ENCODE results near the gene HS3ST3B1. TPM values are rescaled to one million over a fixed set of nuclear protein-coding genes. Genes with fewer than 3 reads are reported as not detected.

The HS3ST3B1 gene
- total and polyA plus RNA-seq, 12 donors, result 0.47 to 8.5 (median 3.3) TPM

DNA sequence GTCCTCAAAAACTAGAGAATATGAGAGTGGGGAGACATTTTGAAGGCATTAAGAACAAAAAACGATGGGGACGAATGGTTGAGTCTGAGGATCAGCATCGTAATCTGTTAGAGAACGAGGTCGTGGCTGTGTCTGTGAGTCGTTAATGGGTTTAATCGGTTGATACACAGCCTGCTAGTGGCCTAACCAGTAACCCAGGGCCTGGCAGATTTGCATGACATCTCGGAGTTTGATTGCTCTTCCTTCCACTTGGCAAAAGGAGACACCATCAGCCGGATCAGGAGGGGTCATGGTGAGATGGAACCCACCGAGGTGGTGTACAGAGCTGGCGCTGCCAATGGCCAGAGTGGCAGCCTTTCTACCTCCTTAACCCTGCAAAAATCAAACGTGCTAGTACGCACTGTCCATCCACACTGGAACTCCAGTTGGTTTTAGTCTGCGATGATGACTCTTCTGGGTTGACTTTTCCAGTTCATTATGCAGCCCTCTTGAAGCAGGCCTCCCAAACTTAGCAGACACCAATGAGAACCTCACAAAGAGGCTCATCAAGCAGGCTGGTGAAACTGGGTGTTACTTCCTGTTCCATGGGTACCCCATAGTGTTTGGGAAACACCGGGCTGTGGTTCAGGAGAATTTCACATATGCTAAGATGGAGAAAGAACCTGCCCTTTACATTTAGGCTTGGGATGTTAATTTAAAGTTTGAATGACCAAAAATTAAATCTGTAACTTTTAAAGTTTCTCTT is 4.1 kb downstream of the HS3ST3B1 start:
- WGBS, 4 donors, result 77 to 90% (median 83%) methylated on average over 15 of the region's 15 CpGs
- Histone ChIP-seq H3K27ac (no peak overlapping the region), H3K4me1 (replicated peaks in 1 of 2) (peaks cover 22 to 27% of the 10 kb centered on the region in 2 donors)

DNA sequence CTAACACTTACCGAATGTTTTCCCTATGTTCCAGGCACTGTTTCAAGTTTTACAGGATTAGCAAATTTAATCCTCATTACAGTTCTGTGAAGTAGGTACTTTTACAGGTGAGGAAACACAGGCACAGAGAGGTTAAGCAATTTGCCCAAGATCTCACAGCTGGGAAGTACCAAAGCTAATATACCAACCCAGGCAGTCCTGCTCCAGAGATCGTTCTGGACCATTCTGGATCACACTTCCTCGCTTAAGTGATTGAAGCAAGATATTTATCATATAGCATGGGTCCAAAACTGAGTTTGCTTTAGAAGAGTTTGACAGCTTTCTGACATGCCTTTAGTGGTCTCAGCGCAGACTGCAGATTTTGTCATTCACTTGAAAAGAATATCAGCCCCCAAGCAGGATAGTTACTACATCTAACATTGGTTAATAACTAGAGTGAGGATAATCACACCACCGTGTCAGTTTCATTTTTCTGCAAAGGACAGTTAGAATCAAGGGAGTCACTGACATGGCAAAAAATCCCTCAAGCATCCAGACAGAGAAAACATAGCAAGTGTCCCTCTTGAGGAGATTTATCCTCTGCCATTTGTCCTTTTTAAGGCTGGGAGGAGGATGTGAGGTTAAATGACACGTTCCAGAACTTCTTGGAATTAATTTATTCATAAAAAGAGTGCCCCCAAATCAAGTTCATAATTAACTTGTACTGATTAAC is 5.1 kb downstream of the HS3ST3B1 start:
- WGBS, 4 donors, result 66 to 79% (median 72%) methylated on average over 6 of the region's 6 CpGs
- Histone ChIP-seq H3K9me3 (replicated peaks in 1 of 3) (no peaks in the 10 kb centered on the region), H3K4me3 (no peak overlapping the region), H3K4me1 (replicated peaks in 1 of 2) (peaks cover 26 to 37% of the 10 kb centered on the region in 2 donors), H3K36me3 (replicated peaks in 1 of 2) (no peaks in the 10 kb centered on the region), H3K27ac (no peak overlapping the region), H3K27me3 (no peaks in the 10 kb centered on the region)
- TF ChIP-seq POLR2A (IDR thresholded peaks at IDR 0.05), result no peak
- TF ChIP-seq, protein P1, sequence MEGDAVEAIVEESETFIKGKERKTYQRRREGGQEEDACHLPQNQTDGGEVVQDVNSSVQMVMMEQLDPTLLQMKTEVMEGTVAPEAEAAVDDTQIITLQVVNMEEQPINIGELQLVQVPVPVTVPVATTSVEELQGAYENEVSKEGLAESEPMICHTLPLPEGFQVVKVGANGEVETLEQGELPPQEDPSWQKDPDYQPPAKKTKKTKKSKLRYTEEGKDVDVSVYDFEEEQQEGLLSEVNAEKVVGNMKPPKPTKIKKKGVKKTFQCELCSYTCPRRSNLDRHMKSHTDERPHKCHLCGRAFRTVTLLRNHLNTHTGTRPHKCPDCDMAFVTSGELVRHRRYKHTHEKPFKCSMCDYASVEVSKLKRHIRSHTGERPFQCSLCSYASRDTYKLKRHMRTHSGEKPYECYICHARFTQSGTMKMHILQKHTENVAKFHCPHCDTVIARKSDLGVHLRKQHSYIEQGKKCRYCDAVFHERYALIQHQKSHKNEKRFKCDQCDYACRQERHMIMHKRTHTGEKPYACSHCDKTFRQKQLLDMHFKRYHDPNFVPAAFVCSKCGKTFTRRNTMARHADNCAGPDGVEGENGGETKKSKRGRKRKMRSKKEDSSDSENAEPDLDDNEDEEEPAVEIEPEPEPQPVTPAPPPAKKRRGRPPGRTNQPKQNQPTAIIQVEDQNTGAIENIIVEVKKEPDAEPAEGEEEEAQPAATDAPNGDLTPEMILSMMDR (IDR thresholded peaks at IDR 0.05), result no peak
- DNase-seq, result no peak
- intact Hi-C loops (cut with DNase I), result no loop called here

More for the DNA sequence above, 4.1 kb downstream of the HS3ST3B1 start:
- H3K4me3 ChIP-seq, result no peak overlapping the region
- TF ChIP-seq, protein P1 (IDR thresholded peaks at IDR 0.05), result no peak
- no peak for TF ChIP-seq POLR2A (IDR thresholded peaks at IDR 0.05)
- H3K36me3 ChIP-seq (replicated peaks in 1 of 2), result no peaks in the 10 kb centered on the region
- DNase-seq, result no peak
- intact Hi-C loops (cut with DNase I), result loop anchor here in 1 of 2 donors (5.0 kb wide), 1 partner anchor 708 kb away; no protein-coding TSS in a partner anchor
- no peaks in the 10 kb centered on the region for H3K27me3 ChIP-seq
- H3K9me3 ChIP-seq (replicated peaks in 1 of 3), result no peaks in the 10 kb centered on the region

DNA sequence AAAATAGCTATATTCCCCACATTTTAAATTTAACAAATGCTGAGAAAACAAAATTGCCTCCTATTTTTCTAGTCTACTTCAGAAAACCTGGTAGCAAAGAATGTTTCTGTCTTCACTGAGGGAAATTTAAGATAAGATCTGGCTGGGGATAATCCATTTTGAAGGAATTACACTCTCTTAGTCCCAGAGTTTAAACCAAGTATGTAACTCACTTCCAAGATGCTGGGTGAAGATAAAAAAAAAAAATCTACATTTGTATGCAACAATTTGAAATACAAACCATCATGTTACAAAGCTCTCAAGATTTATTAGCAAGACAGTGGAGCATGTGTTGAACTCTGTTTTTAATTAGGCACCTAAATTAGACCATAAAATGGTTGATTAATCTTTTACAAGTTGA is 5.7 kb downstream of the HS3ST3B1 start:
- H3K27me3 ChIP-seq, result no peaks in the 10 kb centered on the region
- no peaks in the 10 kb centered on the region for H3K9me3 ChIP-seq (replicated peaks in 1 of 3)
- intact Hi-C loops (cut with DNase I), result no loop called here

DNA sequence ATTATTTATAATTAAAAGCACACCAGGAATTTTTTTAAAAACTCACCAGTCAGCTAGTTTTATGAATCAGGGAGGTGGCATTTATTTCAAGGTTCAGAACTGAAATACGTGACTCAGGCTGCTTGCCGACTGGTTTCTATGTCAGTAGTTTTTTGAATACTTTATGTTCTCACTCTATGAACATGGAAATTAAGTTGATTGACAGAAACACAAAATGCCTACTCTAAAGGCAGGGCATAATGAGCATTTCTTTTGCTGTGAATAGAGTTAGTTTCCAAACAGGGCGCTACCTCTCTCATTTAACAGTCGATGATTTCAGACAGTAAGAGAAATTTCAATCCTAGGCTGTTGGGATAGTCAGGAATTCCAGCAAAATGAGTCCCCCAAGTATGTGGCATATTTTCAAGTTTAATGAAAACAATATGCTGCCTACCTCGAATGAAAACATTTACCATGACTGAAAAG is 6.7 kb downstream of the HS3ST3B1 start:
- Histone ChIP-seq H3K4me3 (no peak overlapping the region), H3K27ac (peak overlapping the region in 1 of 5 donors; percentile 33), H3K36me3 (replicated peaks in 1 of 2) (no peaks in the 10 kb centered on the region), H3K4me1 (replicated peaks in 1 of 2) (peaks cover 12 to 23% of the 10 kb centered on the region in 2 donors), H3K27me3 (no peaks in the 10 kb centered on the region), H3K9me3 (replicated peaks in 1 of 3) (no peaks in the 10 kb centered on the region)
- intact Hi-C loops (cut with DNase I), result no loop called here
- WGBS, 4 donors, result 48 to 60% (median 51%) methylated on average over 5 of the region's 5 CpGs
- TF ChIP-seq, protein P1 (IDR thresholded peaks at IDR 0.05), result no peak
- TF ChIP-seq POLR2A (IDR thresholded peaks at IDR 0.05), result no peak
- peak in 1 of 7 donors; percentile 11 for DNase-seq

More for the DNA sequence above, 5.7 kb downstream of the HS3ST3B1 start:
- no peaks in the 10 kb centered on the region for H3K36me3 ChIP-seq (replicated peaks in 1 of 2)
- TF ChIP-seq, protein P1 (IDR thresholded peaks at IDR 0.05), result no peak
- no peak for TF ChIP-seq POLR2A (IDR thresholded peaks at IDR 0.05)
- no peak for DNase-seq
- H3K4me3 ChIP-seq, result no peak overlapping the region
- H3K4me1 ChIP-seq (replicated peaks in 1 of 2), result peaks cover 19 to 30% of the 10 kb centered on the region in 2 donors
- no peak overlapping the region for H3K27ac ChIP-seq
